Heart left ventricle (tissue), 16 donors: ENCODE measurements around the gene ACOX2. TPM values are rescaled to one million over a fixed set of nuclear protein-coding genes. Genes with fewer than 3 reads are reported as not detected.
"Not testable (repeated sequence)": the region's sequence is repeated elsewhere in the genome, so short reads cannot be mapped to it uniquely, and the experiment has no call there.

Source experiments
- ATAC-seq, 4 donors: fragments of 200-7000 bp; cut with Tn5 transposase; one replicate each; pipeline ENCODE4 v1.9.1; 2020 to 2022; ENCODE audit warnings: moderate library complexity in 4 of 4, mild to moderate bottlenecking in 3 of 4, moderate number of reproducible peaks in 1 of 4
- DNase-seq, 5 donors: peaks; one replicate each; pipeline ENCODE4 v3.0.0-alpha.2; 2020
- H3K27ac ChIP-seq, 12 donors: fragments of 200-600 bp; sonication (generic) in 4 of 12; one replicate each; pipeline versions ENCODE4 v1.5.0 to v1.8.0; 2016 to 2022; ENCODE audit warnings: mild to moderate bottlenecking in 2 of 12
- H3K27me3 ChIP-seq, 9 donors: fragments of 200-600 bp; sonication (generic) in 2 of 9; one replicate each; pipeline versions ENCODE4 v1.5.1 to v1.8.0; 2016 to 2022; ENCODE audit warnings: mild to moderate bottlenecking in 3 of 9
- H3K36me3 ChIP-seq, 9 donors: fragments of 200-600 bp; sonication (generic) in 2 of 9; one replicate each; pipeline versions ENCODE4 v1.5.0 to v1.8.0; 2018 to 2022; ENCODE audit warnings: mild to moderate bottlenecking in 2 of 9
- H3K4me1 ChIP-seq, 12 donors: fragments of 200-600 bp; sonication (generic) in 4 of 12; one replicate each; pipeline versions ENCODE4 v1.5.0 to v1.8.0; 2016 to 2022; ENCODE audit warnings: mild to moderate bottlenecking in 3 of 12
- H3K4me3 ChIP-seq, 12 donors: fragments of 200-600 bp; sonication (generic) in 4 of 12; one replicate each; pipeline versions ENCODE4 v1.5.0 to v1.8.0; 2017 to 2022; ENCODE audit warnings: mild to moderate bottlenecking in 9 of 12, moderate library complexity in 4 of 12
- H3K9me3 ChIP-seq, 12 donors: fragments of 200-600 bp; sonication (generic) in 4 of 12; one replicate each; pipeline versions ENCODE4 v1.5.0 to v1.8.0; 2016 to 2022; ENCODE audit warnings: mild to moderate bottlenecking in 1 of 12
- POLR2A ChIP-seq, 2 donors: fragments of 450-650 bp; IDR thresholded peaks; one replicate each; pipeline ENCODE4 v1.6.1; 2017; ENCODE audit warnings: antibody characterized with exemption in 2 of 2, mild to moderate bottlenecking in 2 of 2, moderate library complexity in 2 of 2
- WGBS, 4 donors: extraction: QIAGEN DNeasy Blood & Tissue Kit in 2 of 4; methylation state at CpG; one replicate each; pipeline versions ENCODE4 v1.1.5 to v1.1.7; 2013 to 2018; 5-methylcytosine and 5-hydroxymethylcytosine counted together
- intact Hi-C, 10 donors: fragments of 100-400 bp; cut with DNase I; formaldehyde crosslinking; loops; one replicate each; pipeline versions ENCODE4 v1.11.1 to v1.14.2; 2022
- polyA plus RNA-seq, 2 donors: library from polyadenylated mRNA; stranded (reverse); fragments of 200-250 nt; gene quantifications; one replicate each; pipeline ENCODE4 v1.2.3, GENCODE V29; 2013
- total RNA-seq, 9 donors: library from RNA; depleted of rRNA in 2 of 9; stranded (reverse); fragments of >200 nt in 2 of 9; fragmentation: NEBNext Ultra II Directional in 3 of 9; extraction: Animal tissue kit (Norgen Biotek cat#: 25700) in 3 of 9; gene quantifications; one replicate each; pipeline versions ENCODE4 v1.1.0 to v1.2.4, GENCODE V29; 2016 to 2023
- TF ChIP-seq, protein P1 (sequence below), 12 donors: fragments of 200-600 bp; sonication (generic) in 4 of 12; IDR thresholded peaks; one replicate each; pipeline versions ENCODE4 v1.5.0 to v1.8.0; 2018 to 2022; ENCODE audit warnings: antibody characterized with exemption in 12 of 12, mild to moderate bottlenecking in 5 of 12
- donor health status: ischemic (EF 13 %, LVEDD 7.1; RV severe dilation, severe dysfunction).
- donor health status: healthy with polysubstance abuse.
- donor health status: DM: no; HTN: yes; CAD: no.
- donor health status: DM: no; HTN: no; CAD: no.
- donor health status: ischemic (EF 25% LVEDD 6.9; RV normal size, moderate dysfunction).
- donor health status: ischemic (EF 25% LVEDD 5.7; RV mildly dilated, moderate dysfunction).
- donor health status: healthy.
- donor health status: DM: yes; HTN: yes; CAD: no.
- donor health status: ischemic (EF 35%, LVEDD 5.7; RV mildly dilated, moderate dysfunction).
- donor health status: nonischemic (EF 11% LVEDD 7.7; RV severe dilation, severe dysfunction).
- donor health status: DM: yes; HTN: yes; CAD: no.
- donor health status: PGD.
- donor health status: ischemic (EF 29% LVEDD 5.4; RV normal size, mild dysfunction).
- donor health status: nonischemic (EF 23%, LVEDD 6.1; RV moderate dilation, normal function).

ACOX2 gene
- total and polyA plus RNA-seq, 11 donors, result 6.6 to 41.9 (median 31.1) TPM

DNA sequence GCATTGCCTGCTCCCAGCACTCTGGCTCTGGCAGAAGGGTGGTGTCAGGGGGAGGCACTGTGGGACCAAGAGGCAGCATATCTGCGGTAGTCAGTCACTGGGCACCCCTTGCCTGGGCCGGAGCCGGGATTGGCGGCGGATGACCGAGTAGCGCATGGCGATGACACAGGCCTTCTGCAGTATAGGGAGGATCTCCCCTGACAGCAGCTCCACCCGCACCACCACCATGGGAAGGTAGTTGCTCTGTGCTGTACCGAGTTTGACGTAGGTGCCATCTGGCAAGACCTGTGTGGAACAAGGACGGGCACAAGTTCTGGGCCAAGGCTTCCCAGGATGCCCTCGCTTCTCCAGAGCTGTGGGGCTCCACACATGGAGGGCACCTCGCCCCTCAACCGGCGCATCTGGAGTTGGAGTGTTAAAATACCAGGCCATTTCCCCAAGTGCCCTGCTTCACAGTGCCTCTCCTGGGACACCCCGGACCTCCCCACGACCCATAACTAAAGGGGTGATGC lies 6.6 kb downstream of the ACOX2 start:
- no peak for ATAC-seq
- Histone ChIP-seq H3K9me3 (no peaks in the 10 kb centered on the region), H3K27ac (no peak overlapping the region), H3K4me1 (peaks cover 0 to 27% (median 8%) of the 10 kb centered on the region in 12 donors), H3K27me3 (no peaks in the 10 kb centered on the region), H3K4me3 (no peak overlapping the region), H3K36me3 (peaks cover 0 to 96% (median 70%) of the 10 kb centered on the region in 9 donors)
- no peak for DNase-seq
- 89 to 96% (median 91%) methylated on average over 18 of the region's 18 CpGs for WGBS, 4 donors
- intact Hi-C loops, result loop anchor here (5.0 to 10.0 kb wide), 10 partner anchors 38 to 356 kb away; partner anchors contain the start of genes KCTD6 (in 4 of the 10), PDHB (in 3 of the 10), HTD2 (in 1 of the 10) and RPP14 (in 1 of the 10)
- TF ChIP-seq POLR2A (IDR thresholded peaks at IDR 0.05), result no peak
- TF ChIP-seq, protein P1, sequence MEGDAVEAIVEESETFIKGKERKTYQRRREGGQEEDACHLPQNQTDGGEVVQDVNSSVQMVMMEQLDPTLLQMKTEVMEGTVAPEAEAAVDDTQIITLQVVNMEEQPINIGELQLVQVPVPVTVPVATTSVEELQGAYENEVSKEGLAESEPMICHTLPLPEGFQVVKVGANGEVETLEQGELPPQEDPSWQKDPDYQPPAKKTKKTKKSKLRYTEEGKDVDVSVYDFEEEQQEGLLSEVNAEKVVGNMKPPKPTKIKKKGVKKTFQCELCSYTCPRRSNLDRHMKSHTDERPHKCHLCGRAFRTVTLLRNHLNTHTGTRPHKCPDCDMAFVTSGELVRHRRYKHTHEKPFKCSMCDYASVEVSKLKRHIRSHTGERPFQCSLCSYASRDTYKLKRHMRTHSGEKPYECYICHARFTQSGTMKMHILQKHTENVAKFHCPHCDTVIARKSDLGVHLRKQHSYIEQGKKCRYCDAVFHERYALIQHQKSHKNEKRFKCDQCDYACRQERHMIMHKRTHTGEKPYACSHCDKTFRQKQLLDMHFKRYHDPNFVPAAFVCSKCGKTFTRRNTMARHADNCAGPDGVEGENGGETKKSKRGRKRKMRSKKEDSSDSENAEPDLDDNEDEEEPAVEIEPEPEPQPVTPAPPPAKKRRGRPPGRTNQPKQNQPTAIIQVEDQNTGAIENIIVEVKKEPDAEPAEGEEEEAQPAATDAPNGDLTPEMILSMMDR (IDR thresholded peaks at IDR 0.05), result no peak

DNA sequence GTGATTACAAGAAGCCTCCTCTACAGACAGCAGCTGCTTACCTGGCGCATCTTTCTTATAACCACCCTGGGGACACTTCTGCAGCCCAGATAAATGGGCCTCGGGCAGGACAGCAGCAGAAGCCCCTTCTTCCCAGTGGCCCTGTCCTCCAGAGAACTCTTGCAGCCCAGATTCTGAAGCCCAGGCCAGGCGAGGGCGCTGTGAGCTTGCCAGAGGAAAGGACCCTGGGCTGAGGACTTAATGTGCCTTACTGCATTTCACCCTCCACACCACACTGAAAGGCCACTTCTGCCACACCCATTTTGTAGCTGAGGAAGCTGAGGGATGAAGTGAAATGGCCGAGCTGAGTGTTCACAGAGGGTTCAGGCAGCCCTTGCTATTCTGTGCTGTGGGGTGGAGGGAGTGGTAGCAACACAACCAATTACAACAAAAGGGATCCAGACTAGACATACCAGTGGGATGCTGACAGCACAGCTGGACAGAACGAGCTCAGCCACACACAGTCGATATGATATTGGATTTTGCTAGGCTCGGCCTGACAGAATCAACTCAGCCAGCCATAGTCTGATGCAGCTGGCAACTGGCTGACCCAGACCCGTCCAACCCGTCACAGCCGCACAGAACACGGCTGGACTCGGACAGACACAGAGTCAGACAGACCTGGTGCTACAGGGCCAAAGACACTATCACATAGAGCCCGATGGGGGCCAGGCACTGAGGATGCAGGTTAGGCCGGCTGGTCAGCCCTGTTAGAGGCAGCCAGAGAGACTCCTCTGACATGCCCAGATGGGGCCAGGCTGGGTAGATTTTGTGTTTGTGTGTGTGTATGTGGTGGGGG lies 7.3 kb downstream of the ACOX2 start:
- whole genome bisulfite sequencing, 4 donors, result 72 to 82% (median 81%) methylated on average over 8 to 15 of the region's 15 CpGs
- Histone ChIP-seq H3K36me3 (peaks cover 0 to 99% (median 74%) of the 10 kb centered on the region in 9 donors), H3K27ac (no peak overlapping the region), H3K9me3 (no peaks in the 10 kb centered on the region), H3K4me1 (peaks cover 0 to 24% (median 7%) of the 10 kb centered on the region in 12 donors), H3K4me3 (no peak overlapping the region), H3K27me3 (no peaks in the 10 kb centered on the region)
- no peak for TF ChIP-seq POLR2A (IDR thresholded peaks at IDR 0.05)
- TF ChIP-seq, protein P1 (IDR thresholded peaks at IDR 0.05), result peak in 4 of 12 donors; percentile 7 to 18 (median 10)
- no peak for DNase-seq
- peak in 2 of 4 donors; percentile 2 to 3 for ATAC-seq
- intact Hi-C loops, result loop anchor here (5.0 to 10.0 kb wide), 10 partner anchors 37 to 355 kb away; partner anchors contain the start of genes KCTD6 (in 5 of the 10), PDHB (in 3 of the 10), HTD2 (in 1 of the 10) and RPP14 (in 1 of the 10)

DNA sequence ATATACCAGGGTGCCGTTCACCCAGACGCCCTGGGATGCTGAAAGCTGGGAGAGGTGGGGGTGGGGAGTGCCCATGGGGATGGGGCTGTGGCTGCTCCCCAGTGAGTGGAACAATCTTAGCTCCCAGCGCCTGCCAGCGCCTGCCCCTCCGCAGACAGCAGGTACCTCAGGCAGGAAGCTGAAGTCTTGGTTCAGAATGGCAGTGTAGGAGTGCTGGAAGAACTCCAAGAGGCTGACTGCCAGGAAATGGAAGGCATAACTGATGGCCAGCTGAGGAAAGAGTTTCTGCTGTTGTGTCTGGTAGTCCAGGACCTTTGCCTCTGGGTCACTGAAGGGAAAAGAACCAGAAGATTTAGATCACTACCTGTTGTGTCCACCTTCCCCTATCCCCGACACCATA lies 8.4 kb downstream of the ACOX2 start:
- intact Hi-C loops, result loop anchor here in 1 of 10 donors (5.0 kb wide), 1 partner anchor 36 kb away; the partner anchor contains the start of gene KCTD6
- Histone ChIP-seq H3K4me1 (peaks cover 0 to 24% (median 7%) of the 10 kb centered on the region in 12 donors), H3K36me3 (peaks cover 0 to 99% (median 74%) of the 10 kb centered on the region in 9 donors), H3K27ac (peak overlapping the region in 1 of 12 donors; percentile 14), H3K27me3 (no peaks in the 10 kb centered on the region), H3K9me3 (no peaks in the 10 kb centered on the region), H3K4me3 (no peak overlapping the region)
- ATAC-seq (peak; percentile 28 to 60 (median 48)), DNase-seq (peak in 4 of 5 donors; percentile 55 to 72 (median 65))
- 44 to 69% (median 50%) methylated on average over 6 of the region's 6 CpGs for WGBS, 4 donors
- TF ChIP-seq, protein P1 (IDR thresholded peaks at IDR 0.05), result no peak
- no peak for TF ChIP-seq POLR2A (IDR thresholded peaks at IDR 0.05)

DNA sequence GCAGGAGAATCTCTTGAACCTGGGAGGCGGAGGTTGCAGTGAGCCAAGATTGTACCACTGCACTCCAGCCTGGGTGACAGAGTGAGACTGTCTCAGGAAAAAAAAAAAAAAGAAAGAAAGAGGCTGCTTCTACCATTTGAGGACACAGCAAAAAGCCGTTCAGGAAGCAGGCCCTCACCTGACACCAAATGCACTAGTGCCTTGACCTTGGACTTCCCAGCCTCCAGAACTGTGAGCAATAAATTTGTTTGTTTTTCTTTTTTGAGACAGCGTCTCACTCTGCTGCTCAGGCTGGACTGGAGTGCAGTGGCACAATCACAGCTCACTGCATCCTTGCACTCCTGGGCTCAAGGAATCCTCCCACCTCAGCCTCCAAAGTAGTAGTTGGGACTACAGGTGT lies 9.6 kb downstream of the ACOX2 start:
- 92 to 97% (median 93%) methylated on average over 3 of the region's 3 CpGs for WGBS, 4 donors
- not testable (repeated sequence) for ATAC-seq

More for the DNA sequence above, 9.6 kb downstream of the ACOX2 start:
- not testable (repeated sequence) for H3K9me3 ChIP-seq, DNase-seq, H3K27ac ChIP-seq, H3K4me3 ChIP-seq, H3K27me3 ChIP-seq
- intact Hi-C loops, result loop anchor here in 1 of 10 donors (5.0 kb wide), 1 partner anchor 35 kb away; the partner anchor contains the start of gene KCTD6
- Histone ChIP-seq H3K4me1 (peaks cover 0 to 17% (median 4%) of the 10 kb centered on the region in 12 donors), H3K36me3 (peaks cover 0 to 100% (median 79%) of the 10 kb centered on the region in 9 donors)
